GM21515 (cell line): ENCODE results near the gene ASPN.

ENCODE experiments used
- ATAC-seq: cut with Tn5 transposase; IDR thresholded peaks from one replicate; pipeline ENCODE4 v1.9.1; 2021; ENCODE audit not compliant: unreplicated experiment

Gene ASPN

DNA sequence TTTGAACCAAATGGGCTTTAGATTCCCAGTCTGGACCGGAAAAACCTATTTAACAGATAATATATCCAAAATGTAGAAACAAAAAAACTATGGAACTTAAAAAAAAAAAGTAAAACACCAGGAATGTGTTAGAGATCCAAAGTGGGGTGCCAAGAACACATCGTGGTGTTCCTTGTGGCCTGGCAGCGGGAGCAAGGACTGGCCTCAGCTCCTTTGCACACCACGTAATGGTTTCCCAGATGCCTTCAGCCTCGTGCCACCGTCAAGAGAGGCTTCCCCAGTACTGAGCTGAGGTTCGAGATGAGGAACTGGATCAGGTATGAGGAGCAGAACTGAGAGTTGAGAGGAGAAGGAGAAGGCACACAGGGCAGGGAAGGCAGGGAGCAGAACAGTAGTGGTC, 3.5 kb downstream of the ASPN start:
- no peak for ATAC-seq

DNA sequence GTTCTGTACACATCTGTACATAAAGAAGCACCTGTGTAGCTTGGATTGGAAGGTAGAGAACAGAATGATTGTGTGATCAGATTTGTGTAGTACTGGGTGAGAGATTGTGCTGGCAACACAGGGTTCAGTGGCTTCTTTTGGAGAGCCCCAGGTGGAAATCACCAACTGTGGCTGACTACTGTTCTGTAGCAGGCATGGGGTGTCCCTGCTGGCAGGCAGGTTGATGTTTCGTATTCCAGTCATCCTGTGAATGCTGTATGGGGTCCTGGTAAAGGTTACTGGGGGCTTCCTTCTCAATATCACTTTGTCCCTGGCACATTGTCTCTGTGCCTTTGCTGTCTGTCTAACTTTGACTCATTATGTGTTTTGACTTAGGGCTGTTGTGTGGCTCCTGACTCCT, 5.3 kb downstream of the ASPN start:
- ATAC-seq = no peak

DNA sequence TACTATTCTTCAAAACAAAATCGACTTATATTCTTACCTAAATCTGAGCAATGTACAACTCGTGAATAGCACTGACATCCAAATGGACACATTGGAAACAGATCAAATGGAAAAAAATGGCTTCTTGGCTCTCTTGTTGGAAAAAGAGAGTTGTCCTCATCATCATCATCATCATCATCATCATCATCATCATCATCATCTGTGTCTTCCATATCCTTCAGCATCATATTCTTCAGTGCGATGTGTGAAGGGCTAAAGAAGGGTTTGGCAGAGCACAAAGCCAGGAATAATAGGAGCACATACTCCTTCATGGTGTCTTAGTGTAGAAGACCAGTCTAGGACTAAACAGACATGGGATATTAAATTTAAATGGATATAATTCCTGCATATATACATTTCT, 7.7 kb downstream of the ASPN start:
- ATAC-seq = no peak

DNA sequence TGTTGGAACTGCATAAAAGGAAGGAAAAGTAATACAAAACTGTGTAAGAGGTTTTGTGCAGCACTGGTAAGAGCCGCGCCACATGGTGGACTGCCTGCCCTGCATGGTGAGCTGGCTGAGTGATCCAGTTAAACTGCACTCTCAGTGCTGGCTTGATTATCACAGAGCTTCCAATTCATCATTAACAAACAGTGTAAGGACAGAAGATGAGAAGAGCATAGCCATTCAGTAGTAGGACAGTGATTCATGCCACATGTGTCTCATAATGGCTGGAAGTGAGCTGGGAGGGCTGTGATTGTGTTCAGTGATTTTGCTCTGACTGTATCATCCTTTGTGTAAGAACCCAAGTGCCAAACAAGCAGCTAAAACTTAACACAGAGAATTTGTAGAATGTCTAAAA, 14.1 kb downstream of the ASPN start:
- ATAC-seq = no peak

DNA sequence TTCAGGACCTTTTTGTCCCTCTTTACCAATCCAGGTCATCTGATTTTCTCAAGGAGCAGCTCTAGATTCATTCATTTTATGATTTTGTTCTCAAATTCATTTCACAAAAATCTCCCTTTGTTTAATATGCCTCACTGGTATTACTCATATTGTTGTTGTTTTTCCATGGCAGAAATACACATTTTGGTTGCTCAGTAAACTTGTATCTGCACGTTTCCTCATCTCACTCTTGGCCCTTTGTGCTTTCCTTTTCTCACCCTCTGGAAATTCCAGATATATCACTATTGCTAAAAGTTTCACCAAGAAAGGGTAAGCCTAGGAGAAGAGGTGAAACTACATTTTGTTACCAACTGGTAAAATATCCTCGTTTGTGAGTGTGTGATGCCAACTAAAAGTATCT, 14.8 kb downstream of the ASPN start:
- no peak for ATAC-seq

DNA sequence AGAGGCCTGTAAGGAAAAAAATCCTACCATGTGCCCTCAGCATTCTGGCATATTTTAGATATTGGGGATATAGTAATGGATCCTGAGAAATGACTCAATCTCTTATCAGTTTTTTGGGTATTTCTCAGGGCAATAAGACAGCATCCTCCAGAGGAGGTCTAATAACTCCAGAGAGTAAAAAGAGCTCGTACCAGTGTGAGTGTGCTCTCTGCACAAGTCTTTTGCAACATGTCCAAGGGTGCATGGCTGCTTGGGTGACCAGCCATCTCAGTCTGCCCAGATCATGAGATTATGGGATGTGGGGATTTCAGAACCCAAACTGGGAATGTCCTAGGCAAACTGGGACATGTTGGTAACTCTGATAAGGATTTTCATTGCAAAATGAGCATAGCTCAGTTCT, 15.3 kb downstream of the ASPN start:
- no peak for ATAC-seq

DNA sequence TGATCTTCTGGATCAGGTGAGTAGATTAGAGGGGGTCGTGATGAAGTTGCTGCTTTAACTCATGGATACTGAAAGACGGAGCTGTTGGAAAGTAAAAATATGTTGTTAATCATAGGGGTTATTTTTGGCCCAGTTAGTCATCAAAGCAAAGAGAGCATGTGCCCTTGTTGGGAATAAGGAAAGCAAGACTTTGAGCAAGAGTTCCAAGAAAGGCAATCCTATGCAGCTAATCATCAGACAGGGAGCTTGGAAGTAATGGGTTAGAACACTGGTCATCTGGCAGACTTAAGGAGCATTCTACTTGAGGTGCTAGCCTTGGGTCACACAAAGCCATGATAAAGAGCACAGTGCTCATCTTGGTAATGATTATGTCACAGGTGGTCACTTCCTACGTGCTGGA, 18.3 kb downstream of the ASPN start:
- no peak for ATAC-seq

DNA sequence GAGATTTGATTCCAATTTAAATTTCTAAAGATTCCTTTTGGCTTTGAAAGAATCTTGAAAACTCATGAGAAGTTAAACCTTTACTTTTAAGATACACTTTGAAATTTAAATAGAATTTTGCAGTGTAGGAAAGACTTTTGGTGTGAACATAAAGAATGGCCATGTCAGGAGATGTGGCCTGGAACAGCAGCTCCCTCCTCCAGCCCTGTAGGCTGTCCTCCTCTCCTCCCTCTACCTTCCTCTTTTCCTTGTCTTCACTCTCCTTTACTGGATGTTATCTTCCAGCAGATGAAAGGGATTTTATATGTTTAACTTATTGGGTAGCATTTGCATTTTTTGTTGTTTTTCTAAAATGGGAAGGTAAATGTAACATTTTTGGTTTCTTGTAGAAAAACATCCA, 18.9 kb downstream of the ASPN start:
- ATAC-seq = no peak

DNA sequence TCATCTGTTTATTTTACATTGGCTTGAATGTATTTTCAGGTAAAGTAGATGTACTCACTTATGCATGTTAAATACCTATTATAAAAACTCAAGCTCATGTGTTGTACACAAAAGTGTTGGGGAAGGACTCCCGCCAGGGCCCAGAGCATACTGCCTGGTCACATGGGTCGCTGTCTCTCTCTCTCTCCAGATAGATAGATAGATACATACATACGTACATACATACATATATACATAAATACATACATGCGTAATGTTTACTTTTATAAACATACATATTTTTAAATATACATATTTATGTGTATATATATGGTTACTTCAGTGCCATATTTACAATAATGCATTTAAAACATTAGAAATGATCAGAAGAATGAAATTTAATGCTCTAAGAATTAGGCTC, 24.7 kb downstream of the ASPN start:
- no peak for ATAC-seq

DNA sequence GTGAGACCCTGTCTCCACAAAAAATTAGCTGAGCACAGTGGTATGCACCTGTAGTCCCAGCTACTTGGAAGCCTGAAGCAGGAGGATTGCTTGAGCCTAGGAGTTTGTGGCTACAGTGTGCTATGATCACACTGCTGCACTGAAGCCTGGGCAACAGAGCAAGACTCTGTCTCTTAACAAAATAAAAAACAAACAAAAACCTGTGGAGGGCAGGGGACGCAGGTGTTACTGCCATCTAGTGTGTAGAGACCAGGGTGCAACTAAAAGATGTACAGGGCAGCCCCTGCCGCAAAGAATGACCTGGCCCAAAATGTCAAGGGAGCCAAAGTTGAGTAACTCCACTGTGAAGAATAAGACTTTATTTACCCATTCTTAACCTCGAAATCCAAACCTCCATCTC, 27.1 kb downstream of the ASPN start:
- ATAC-seq = no peak

DNA sequence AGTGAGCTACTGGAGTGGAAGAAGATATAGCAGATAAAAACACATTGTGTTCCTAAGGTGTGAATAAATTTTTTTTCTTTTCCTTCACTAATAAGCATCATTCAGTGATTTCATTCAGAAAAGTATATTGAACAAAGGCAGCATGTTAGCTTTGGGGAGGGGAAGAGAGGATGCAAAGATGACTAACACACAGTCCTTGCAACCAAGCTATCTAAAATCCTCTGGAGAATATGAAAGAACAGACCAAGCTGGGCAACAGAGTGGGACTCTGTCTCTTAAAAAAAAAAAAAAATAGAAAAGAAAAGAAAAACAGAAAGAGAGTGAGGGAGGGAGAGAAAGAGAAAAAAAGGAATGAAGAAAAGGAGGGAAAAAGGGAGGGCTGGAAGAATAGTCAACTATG, 35.8 kb downstream of the ASPN start:
- ATAC-seq = no peak

DNA sequence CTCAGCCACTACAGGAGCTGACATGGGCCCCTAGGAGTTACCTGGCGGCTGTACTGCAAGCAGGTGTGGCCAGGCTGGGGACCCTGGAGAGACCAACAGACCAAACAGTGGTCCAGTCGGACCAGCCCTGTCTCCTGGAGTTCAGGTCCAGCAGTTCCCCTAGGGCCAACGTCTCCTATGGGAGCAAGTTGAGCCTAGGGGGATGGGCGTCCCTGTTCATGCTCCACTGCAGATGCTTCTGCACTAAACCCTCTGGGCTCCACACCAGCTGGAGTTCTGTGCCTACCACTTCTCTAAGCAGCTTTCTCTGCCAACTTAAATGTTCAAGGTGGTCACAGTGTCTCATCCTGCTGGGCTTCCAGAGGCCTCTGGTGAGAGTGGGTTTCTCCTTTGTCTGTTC, 37.5 kb downstream of the ASPN start:
- ATAC-seq = no peak

DNA sequence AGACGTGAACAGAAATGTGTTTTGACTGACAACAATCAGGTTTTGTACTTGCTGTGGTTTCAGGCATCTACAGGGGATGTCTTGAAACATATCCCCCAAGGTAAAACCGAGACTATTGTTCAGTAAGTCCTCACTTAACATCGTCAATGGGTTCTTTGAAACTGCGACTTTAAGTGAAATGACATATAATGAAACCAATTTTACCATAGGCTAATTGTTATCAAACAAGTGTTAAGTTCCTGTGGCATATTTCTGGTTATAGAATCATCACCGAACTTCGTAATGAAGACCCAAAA, 41.6 kb downstream of the ASPN start:
- no peak for ATAC-seq

DNA sequence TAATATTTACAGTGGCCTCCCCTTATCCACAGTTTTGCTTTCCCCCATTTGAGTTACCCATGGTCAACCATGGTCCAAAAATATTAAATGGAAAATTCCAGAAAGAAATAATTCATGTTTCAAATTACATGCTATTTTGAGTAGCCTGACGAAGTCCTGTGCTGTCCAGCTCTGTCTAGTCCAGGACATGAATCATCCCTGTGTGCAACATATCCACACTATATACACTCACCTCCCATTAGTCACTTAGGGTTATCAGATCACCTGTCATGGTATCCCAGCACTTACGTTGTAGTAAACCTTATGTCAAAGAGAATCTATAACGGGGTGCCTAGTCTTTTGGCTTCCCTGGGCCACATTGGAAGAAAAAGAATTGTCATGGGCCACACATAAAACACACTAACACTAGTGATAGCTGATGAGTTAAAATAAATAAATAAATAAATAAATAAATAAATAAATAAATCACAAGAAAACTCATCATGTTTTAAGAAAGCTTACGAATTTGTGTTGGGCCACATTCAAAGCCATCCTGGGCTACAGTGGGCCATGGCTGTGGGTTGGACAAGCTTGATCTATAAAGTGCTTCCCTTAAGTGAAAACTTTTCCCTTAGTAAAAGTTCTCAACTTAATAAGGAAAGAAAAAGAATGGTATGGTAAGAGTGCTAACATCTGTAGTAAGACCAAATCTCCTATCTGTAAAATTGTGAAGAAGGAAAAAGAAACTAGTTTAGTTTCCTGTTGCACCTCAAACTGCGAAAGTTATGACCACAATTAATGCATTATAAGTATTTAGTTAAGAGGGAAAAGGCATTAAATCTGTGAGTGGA, 42.2 kb downstream of the ASPN start:
- no peak for ATAC-seq

DNA sequence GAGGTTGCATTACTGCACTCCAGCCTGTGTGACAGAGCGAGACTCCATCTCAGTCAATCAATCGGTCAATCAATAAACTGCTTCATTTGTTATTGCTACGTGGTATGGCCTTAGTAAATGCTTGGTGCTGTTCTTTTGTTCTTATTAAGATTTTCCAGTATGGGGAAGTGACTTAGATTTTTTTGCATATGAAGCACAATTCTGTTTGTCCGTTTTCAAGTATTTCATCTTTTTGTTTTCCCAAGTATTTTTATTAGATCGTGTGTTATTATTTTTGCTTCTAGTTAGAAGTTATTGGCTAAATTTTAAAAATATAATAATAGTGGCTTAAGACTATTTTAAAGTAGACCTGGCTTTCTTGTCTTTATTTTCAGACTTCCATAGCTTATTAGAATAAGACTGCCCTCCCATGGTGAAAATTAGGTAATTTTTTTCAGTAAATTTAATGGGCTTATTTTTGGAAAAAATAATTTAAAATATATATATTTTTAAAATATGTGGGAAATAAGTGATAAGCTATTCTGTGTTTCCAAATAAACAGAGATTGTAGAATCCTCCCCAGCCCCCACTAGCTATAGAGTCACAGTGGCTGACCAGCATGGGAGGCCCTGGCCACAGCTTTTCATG, 43.3 kb downstream of the ASPN start:
- ATAC-seq = no peak

DNA sequence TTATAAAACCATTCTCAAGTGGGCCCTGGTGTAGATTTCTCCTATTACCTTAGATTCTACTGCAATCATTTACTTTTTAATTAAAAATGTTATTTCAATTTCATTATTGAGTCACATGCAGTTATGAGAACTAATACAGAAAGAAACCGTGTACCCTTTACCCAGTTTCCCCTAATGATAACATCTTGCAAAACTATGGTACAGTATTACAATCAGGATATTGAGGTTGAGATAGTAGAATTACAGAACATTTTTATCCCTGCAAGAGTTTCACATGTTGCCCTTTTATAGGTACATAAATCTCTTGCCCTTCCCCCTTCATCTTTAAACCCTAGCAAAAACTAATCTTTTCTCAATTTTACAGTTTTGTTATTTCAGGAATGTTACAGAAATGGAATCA, 47.0 kb downstream of the ASPN start:
- no peak for ATAC-seq

DNA sequence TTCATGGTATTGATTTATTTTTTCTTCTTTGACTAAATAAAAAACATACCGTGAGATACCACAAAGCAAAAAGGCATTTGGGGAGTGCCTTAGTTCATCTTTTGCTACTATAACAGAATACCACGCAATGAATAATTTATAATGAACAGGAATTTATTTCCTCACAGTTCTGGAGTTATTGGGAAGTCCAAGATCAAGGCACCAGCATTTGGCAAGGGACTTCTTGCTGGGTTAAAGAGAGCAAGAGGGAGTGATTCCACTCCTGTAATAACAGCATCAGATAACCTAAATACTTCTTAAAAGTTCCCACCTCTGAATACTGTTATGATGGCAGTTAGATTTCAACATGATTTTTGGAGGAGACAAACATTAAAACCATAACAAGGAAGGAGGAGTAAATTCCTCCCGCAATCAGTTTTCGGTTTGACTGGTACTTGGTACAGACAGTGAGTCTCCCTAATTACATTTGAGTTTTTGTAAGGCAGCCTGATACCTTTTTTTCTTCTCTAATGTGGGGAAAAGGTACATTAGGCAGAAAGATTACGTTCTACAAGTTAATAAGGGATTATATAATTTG, 49.2 kb downstream of the ASPN start:
- ATAC-seq = no peak

DNA sequence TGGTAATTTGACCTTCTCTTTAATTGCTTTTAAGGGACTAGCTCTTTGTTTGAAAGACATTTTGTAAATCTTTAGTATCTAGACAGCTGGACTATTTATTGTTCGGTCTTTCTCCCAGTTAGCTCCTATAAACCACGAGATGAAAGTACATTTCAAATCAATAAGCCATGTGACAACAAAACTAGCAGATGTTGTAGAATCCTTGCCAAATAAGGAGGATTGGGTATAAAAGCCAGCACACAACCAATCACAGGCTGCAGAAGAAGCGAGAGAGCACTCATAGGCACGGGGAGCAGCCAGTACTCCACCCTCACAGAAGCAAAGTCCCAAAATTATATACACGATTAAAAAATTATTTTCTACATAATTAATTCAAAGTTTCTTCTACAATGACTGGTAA, 50.0 kb downstream of the ASPN start:
- ATAC-seq = no peak

DNA sequence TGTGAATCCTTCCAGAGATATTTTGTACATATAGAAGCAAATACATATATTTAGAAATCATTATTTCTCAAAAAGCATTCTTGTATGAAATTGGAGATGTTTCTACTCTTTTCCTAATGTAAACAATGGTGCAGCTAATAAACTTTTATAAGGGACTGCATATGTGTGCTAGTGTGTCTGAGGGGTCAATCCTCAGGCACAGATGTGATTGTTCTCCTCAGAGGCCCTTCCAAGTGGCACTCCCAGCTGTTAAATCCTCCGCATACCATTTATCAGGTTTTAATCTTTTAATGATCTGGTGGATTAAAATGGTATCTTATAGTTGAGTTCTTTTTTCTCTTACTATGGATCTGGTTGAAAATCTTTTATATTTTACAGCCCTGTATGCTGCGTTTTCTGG, 52.5 kb downstream of the ASPN start:
- no peak for ATAC-seq

DNA sequence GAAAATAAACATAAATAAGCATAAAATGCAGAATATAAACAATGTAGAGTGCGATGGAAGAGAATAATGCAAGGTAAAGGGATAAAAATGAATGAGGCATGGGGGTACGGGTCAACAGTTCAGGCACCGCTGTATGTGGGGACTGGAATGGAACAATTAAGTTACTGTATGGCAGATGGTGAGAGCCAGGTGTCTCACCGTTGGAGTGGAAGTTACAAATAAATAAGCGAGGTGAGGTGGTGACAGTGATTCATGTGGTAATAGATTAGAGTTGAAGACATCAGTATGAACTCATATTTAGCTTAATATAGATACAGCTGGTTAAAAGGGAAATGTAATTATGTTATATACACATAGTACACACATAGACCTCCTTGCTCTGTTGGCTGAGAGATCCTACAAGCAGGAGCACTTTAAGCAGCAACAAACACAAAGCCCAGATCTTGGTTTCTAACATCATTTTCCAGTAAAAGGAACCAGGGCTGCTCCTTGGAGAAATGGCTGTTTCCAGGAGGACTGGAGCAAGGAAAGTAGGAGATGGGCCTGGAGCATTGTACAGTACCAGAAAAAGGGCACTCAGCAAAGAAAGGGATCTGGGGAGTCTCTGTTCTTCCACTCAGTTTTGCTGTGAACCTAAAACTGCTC, 55.7 kb downstream of the ASPN start:
- no peak for ATAC-seq

DNA sequence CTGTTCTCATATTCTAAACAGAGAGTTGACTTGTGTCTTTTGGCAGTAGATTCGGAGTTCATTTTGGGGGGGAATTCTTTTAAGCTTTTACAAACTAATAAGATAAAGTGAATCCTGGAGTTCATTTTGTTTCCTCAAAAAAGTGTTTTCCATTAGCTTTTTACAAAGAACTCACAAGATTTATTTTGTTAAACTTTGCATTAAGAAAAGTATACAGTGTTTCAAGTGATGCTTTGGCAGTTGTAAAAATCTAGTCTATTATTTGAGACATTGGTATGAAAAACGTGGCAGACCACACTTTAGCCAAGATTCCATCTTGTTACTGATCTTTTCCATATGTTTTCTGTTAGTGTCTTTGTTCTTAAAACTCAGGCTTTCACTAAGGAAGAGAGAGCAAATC, 56.8 kb downstream of the ASPN start:
- ATAC-seq = no peak

DNA sequence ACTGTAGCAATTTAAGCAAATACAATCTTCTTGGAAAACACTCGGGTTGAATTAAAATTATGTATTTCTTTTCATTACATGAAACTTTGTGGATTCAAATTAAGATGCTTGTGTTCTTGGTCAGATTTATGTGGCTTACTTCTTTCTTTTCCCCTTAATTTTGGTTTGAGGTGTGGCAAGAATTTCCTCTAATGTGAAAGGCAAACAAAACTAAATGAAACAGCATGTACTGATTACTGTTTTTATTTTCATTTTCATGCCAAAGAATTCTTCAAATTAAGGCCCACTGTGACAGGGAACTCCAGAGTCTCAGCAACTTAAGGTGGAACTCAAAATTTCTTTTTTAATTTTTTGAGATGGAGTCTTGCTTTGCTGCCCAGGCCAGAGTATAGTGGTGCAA, 58.0 kb downstream of the ASPN start, which contains the start of gene OMD:
OMD (minus strand) TSS at position 132 of the 400 bp plus-strand sequence. CDS start 6,913 bp downstream, outside the sequence.
- no peak for ATAC-seq
